Skin epidermis (tissue), 12 donors: ENCODE data around the gene FLT3LG.
A peak's percentile ranks its signal among the peaks of the same experiment; 100 is the strongest.

Experiments
- H3K27ac ChIP-seq, 21 experiments: fragments of 200-600 bp; sonication (generic) in 11 of 21; one replicate each; pipeline ENCODE4 v1.5.0; 2020; ENCODE audit warnings: mild to moderate bottlenecking in 3 of 21, inconsistent platforms in 2 of 21, moderate library complexity in 2 of 21
- H3K4me3 ChIP-seq, 7 experiments: fragments of 200-600 bp; sonication (generic) in 2 of 7; one replicate each; pipeline ENCODE4 v1.5.0; 2020; ENCODE audit warnings: inconsistent platforms in 2 of 7, mild to moderate bottlenecking in 2 of 7, moderate library complexity in 1 of 7

Gene FLT3LG

GRCh38 chr19:49473868-49474541, at the start of gene FLT3LG:
Gene FLT3LG (plus strand): TSS chr19:49474215. CDS start chr19:49474640, 425 bp downstream.
- peak within 1 kb of the TSS; percentile 33 to 94 (median 87) for H3K27ac ChIP-seq
- peak within 1 kb of the TSS; percentile 42 to 77 (median 52) for H3K4me3 ChIP-seq

GRCh38 chr19:49425178-49425577, 48.8 kb upstream of the FLT3LG start, which contains the start of gene GFY:
Gene GFY (plus strand): TSS chr19:49425388. CDS start chr19:49426431, 1,043 bp downstream.
- Histone ChIP-seq H3K4me3 (no peak within 1 kb of the TSS), H3K27ac (no peak within 1 kb of the TSS)

GRCh38 chr19:49425922-49426592, 48.0 kb upstream of the FLT3LG start:
- H3K27ac ChIP-seq, result no peak overlapping the region
- H3K4me3 ChIP-seq, result no peak overlapping the region

- Histone ChIP-seq H3K4me3 (no peak overlapping the region), H3K27ac (no peak overlapping the region)
Measured at GRCh38 chr19:49427339-49427738, 46.7 kb upstream of the FLT3LG start.

GRCh38 chr19:49427855-49428546, 46.0 kb upstream of the FLT3LG start:
- no peak overlapping the region for H3K27ac ChIP-seq
- peak overlapping the region in 1 of 7 experiments; percentile 15 for H3K4me3 ChIP-seq

GRCh38 chr19:49428547-49429451, 45.2 kb upstream of the FLT3LG start:
- Histone ChIP-seq H3K27ac (no peak overlapping the region), H3K4me3 (no peak overlapping the region)

GRCh38 chr19:49430172-49430677, 43.8 kb upstream of the FLT3LG start:
- H3K4me3 ChIP-seq, result no peak overlapping the region
- H3K27ac ChIP-seq, result no peak overlapping the region

GRCh38 chr19:49430678-49431329, 43.2 kb upstream of the FLT3LG start:
- H3K4me3 ChIP-seq, result no peak overlapping the region
- no peak overlapping the region for H3K27ac ChIP-seq

- no peak overlapping the region for H3K27ac ChIP-seq
- H3K4me3 ChIP-seq, result no peak overlapping the region
Measured at GRCh38 chr19:49431330-49431749, 42.7 kb upstream of the FLT3LG start.

GRCh38 chr19:49432141-49433073, 41.6 kb upstream of the FLT3LG start:
- no peak overlapping the region for H3K4me3 ChIP-seq
- no peak overlapping the region for H3K27ac ChIP-seq

GRCh38 chr19:49433240-49433901, 40.6 kb upstream of the FLT3LG start:
- Histone ChIP-seq H3K4me3 (no peak overlapping the region), H3K27ac (no peak overlapping the region)

- no peak overlapping the region for H3K4me3 ChIP-seq
Measured at GRCh38 chr19:49434907-49435583, 39.0 kb upstream of the FLT3LG start.

GRCh38 chr19:49435670-49436069, 38.3 kb upstream of the FLT3LG start:
- Histone ChIP-seq H3K27ac (no peak overlapping the region), H3K4me3 (no peak overlapping the region)

More at GRCh38 chr19:49434907-49435583, 39.0 kb upstream of the FLT3LG start:
- no peak overlapping the region for H3K27ac ChIP-seq

- Histone ChIP-seq H3K27ac (no peak overlapping the region), H3K4me3 (no peak overlapping the region)
Measured at GRCh38 chr19:49436381-49437017, 37.5 kb upstream of the FLT3LG start.

- Histone ChIP-seq H3K4me3 (no peak overlapping the region), H3K27ac (no peak overlapping the region)
Measured at GRCh38 chr19:49437231-49437630, 36.8 kb upstream of the FLT3LG start.

GRCh38 chr19:49438261-49438660, 35.8 kb upstream of the FLT3LG start:
- Histone ChIP-seq H3K27ac (no peak overlapping the region), H3K4me3 (no peak overlapping the region)
